HepG2 (cell line): Measurements from ENCODE around the gene KISS1. TPM values are rescaled to one million over a fixed set of nuclear protein-coding genes. Genes with fewer than 3 reads are reported as not detected.

Experiments used
- CEBPG ChIP-seq: IDR thresholded peaks from 2 replicates; pipeline ENCODE4 v1.6.1; 2016
- KLF16 ChIP-seq, 2 experiments: sonication (generic) in 1 of 2; formaldehyde crosslinking in 1 of 2; IDR thresholded peaks; 2 replicates each; pipeline versions ENCODE4 v1.6.1 to v1.8.0; 2016 to 2023; ENCODE audit warnings: missing genetic modification reagents in 2 of 2, missing compliant biosample characterization in 1 of 2
- POLR2AphosphoS5 ChIP-seq: IDR thresholded peaks from 2 replicates; pipeline ENCODE4 v1.6.1; 2012; ENCODE audit warnings: low read depth, low read length
- RARA ChIP-seq: IDR thresholded peaks from 2 replicates; pipeline ENCODE4 v1.6.1; 2016; ENCODE audit warnings: missing genetic modification reagents, missing compliant biosample characterization
- RCOR2 ChIP-seq: IDR thresholded peaks from 2 replicates; pipeline ENCODE4 v1.6.1; 2016; ENCODE audit warnings: missing biosample characterization, missing genetic modification reagents
- SNAI1 ChIP-seq: sonication (generic); formaldehyde crosslinking; IDR thresholded peaks from 2 replicates; pipeline ENCODE4 v1.5.0; 2020; ENCODE audit warnings: mild to moderate bottlenecking, missing genetic modification reagents, borderline replicate concordance
- TCF7 ChIP-seq: sonication (generic); IDR thresholded peaks from 2 replicates; pipeline ENCODE4 v1.6.1; 2016; ENCODE audit warnings: antibody characterized with exemption, low read depth
- U2AF1 ChIP-seq: fragments of 200-400 bp; formaldehyde crosslinking; optimal IDR thresholded peaks from 2 replicates; pipeline ENCODE3; 2017; ENCODE audit warnings: mild to moderate bottlenecking, low read depth, low read length
- ZBTB21 ChIP-seq: sonication (generic); formaldehyde crosslinking; IDR thresholded peaks from 2 replicates; pipeline ENCODE4 v1.4.0; 2020; ENCODE audit warnings: missing genetic modification reagents
- ZNF20 ChIP-seq: sonication (generic); formaldehyde crosslinking; IDR thresholded peaks from 2 replicates; pipeline ENCODE4 v1.4.0; 2020; ENCODE audit warnings: mild to moderate bottlenecking, moderate library complexity, missing genetic modification reagents
- ZNF335 ChIP-seq: sonication (generic); formaldehyde crosslinking; IDR thresholded peaks from 2 replicates; pipeline ENCODE4 v1.4.0; 2020; ENCODE audit warnings: missing genetic modification reagents
- ZNF569 ChIP-seq: sonication (generic); formaldehyde crosslinking; IDR thresholded peaks from 2 replicates; pipeline ENCODE4 v1.5.0; 2020; ENCODE audit warnings: mild to moderate bottlenecking, missing genetic modification reagents, moderate library complexity, borderline replicate concordance
- ZNF766 ChIP-seq: sonication (generic); formaldehyde crosslinking; IDR thresholded peaks from 2 replicates; pipeline ENCODE4 v1.5.0; 2020; ENCODE audit warnings: missing genetic modification reagents, borderline replicate concordance
- polyA plus RNA-seq, 8 experiments: library from polyadenylated mRNA; depleted of rRNA in 3 of 8; stranded (reverse) in 7 of 8; unstranded in 1 of 8; fragments of >200 nt; fragmentation: Illumina TruSeq in 4 of 8; extraction: Trizol in 4 of 8; gene quantifications; 2 replicates each; pipeline versions ENCODE4 v1.2.1 to v1.2.3, GENCODE V29; 2011 to 2016; ENCODE audit warnings: low read depth in 4 of 8, missing spikeins in 1 of 8, mixed read lengths in 1 of 8; ENCODE audit not compliant: insufficient read depth in 1 of 8
- total RNA-seq, 5 experiments: library from RNA; depleted of rRNA; stranded (reverse); fragments of >200 nt; fragmentation: Illumina TruSeq; extraction: Trizol; gene quantifications; 2 replicates each; pipeline ENCODE4 v1.2.3, GENCODE V29; 2016; ENCODE audit warnings: low read depth in 1 of 5
- TF ChIP-seq, protein P1 (sequence below): IDR thresholded peaks from 2 replicates; pipeline ENCODE4 v1.4.0; 2020; ENCODE audit warnings: mild to moderate bottlenecking, missing genetic modification reagents
- TF ChIP-seq, protein P2 (sequence below): sonication (generic); formaldehyde crosslinking; conservative IDR thresholded peaks from 2 replicates; pipeline ENCODE4 v1.4.0; 2020; ENCODE audit warnings: missing genetic modification reagents
- TF ChIP-seq, protein P3 (sequence below): sonication (generic); formaldehyde crosslinking; IDR thresholded peaks from 2 replicates; pipeline ENCODE4 v1.5.1; 2020; ENCODE audit warnings: mild to moderate bottlenecking, missing genetic modification reagents
- TF ChIP-seq, protein P4 (sequence below): sonication (generic); formaldehyde crosslinking; IDR thresholded peaks from 2 replicates; pipeline ENCODE4 v1.8.1; 2023; ENCODE audit warnings: missing genetic modification reagents, inconsistent platforms, borderline replicate concordance
- TF ChIP-seq, protein P5 (sequence below): sonication (generic); formaldehyde crosslinking; IDR thresholded peaks from 2 replicates; pipeline ENCODE4 v1.4.0; 2020; ENCODE audit warnings: missing genetic modification reagents

The KISS1 gene
- total and polyA plus RNA-seq, 2 of the 13 experiments (the other 11 are each of a cell fraction or from before 2014, with no cell fraction given), result 0.24 to 0.80 TPM

DNA sequence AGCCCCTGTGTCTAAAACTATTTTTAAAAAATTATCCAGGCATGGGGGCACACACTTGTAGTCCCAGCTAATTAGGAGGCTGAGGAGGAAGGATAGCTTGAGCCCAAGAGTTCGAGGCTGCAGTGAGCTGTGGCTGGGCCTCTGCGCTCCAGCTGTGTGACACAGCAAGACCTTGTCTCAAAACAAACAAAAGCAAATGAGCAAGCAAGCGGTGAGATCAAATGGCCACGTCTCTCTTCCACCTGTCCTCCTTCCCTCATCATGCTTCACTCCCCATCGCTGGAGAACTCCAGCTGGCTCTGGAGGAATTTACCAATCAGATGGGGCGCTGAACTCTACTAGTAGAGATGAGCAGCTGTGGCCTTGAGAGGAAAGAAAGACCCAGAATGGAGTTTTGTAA, 16.2 kb downstream of the KISS1 start (continued):
- TF ChIP-seq, protein P1, sequence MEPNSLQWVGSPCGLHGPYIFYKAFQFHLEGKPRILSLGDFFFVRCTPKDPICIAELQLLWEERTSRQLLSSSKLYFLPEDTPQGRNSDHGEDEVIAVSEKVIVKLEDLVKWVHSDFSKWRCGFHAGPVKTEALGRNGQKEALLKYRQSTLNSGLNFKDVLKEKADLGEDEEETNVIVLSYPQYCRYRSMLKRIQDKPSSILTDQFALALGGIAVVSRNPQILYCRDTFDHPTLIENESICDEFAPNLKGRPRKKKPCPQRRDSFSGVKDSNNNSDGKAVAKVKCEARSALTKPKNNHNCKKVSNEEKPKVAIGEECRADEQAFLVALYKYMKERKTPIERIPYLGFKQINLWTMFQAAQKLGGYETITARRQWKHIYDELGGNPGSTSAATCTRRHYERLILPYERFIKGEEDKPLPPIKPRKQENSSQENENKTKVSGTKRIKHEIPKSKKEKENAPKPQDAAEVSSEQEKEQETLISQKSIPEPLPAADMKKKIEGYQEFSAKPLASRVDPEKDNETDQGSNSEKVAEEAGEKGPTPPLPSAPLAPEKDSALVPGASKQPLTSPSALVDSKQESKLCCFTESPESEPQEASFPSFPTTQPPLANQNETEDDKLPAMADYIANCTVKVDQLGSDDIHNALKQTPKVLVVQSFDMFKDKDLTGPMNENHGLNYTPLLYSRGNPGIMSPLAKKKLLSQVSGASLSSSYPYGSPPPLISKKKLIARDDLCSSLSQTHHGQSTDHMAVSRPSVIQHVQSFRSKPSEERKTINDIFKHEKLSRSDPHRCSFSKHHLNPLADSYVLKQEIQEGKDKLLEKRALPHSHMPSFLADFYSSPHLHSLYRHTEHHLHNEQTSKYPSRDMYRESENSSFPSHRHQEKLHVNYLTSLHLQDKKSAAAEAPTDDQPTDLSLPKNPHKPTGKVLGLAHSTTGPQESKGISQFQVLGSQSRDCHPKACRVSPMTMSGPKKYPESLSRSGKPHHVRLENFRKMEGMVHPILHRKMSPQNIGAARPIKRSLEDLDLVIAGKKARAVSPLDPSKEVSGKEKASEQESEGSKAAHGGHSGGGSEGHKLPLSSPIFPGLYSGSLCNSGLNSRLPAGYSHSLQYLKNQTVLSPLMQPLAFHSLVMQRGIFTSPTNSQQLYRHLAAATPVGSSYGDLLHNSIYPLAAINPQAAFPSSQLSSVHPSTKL (CRISPR knock-in tag), result 0 out of 2 replicates have a peak, but pooled peaks have one; percentile 24
- TF ChIP-seq U2AF1 (no peak), TCF7 (peak; percentile 81), POLR2AphosphoS5 (no peak), CEBPG (CRISPR knock-in tag) (no peak), RCOR2 (CRISPR knock-in tag) (0 out of 2 replicates have a peak, but pooled peaks have one; percentile 42), ZBTB21 (CRISPR knock-in tag) (no peak), ZNF20 (no peak), ZNF569 (CRISPR knock-in tag) (no peak), RARA (0 out of 2 replicates have a peak, but pooled peaks have one; percentile 15), SNAI1 (CRISPR knock-in tag) (no peak), KLF16 (CRISPR knock-in tag; IDR thresholded peaks at IDR 0.05) (no peak), ZNF335 (CRISPR knock-in tag) (no peak), ZNF766 (CRISPR knock-in tag) (no peak)
- TF ChIP-seq, protein P2, sequence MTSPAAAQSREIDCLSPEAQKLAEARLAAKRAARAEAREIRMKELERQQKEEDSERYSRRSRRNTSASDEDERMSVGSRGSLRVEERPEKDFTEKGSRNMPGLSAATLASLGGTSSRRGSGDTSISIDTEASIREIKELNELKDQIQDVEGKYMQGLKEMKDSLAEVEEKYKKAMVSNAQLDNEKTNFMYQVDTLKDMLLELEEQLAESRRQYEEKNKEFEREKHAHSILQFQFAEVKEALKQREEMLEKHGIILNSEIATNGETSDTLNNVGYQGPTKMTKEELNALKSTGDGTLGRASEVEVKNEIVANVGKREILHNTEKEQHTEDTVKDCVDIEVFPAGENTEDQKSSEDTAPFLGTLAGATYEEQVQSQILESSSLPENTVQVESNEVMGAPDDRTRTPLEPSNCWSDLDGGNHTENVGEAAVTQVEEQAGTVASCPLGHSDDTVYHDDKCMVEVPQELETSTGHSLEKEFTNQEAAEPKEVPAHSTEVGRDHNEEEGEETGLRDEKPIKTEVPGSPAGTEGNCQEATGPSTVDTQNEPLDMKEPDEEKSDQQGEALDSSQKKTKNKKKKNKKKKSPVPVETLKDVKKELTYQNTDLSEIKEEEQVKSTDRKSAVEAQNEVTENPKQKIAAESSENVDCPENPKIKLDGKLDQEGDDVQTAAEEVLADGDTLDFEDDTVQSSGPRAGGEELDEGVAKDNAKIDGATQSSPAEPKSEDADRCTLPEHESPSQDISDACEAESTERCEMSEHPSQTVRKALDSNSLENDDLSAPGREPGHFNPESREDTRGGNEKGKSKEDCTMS (CRISPR knock-in tag), result no peak
- TF ChIP-seq, protein P3, sequence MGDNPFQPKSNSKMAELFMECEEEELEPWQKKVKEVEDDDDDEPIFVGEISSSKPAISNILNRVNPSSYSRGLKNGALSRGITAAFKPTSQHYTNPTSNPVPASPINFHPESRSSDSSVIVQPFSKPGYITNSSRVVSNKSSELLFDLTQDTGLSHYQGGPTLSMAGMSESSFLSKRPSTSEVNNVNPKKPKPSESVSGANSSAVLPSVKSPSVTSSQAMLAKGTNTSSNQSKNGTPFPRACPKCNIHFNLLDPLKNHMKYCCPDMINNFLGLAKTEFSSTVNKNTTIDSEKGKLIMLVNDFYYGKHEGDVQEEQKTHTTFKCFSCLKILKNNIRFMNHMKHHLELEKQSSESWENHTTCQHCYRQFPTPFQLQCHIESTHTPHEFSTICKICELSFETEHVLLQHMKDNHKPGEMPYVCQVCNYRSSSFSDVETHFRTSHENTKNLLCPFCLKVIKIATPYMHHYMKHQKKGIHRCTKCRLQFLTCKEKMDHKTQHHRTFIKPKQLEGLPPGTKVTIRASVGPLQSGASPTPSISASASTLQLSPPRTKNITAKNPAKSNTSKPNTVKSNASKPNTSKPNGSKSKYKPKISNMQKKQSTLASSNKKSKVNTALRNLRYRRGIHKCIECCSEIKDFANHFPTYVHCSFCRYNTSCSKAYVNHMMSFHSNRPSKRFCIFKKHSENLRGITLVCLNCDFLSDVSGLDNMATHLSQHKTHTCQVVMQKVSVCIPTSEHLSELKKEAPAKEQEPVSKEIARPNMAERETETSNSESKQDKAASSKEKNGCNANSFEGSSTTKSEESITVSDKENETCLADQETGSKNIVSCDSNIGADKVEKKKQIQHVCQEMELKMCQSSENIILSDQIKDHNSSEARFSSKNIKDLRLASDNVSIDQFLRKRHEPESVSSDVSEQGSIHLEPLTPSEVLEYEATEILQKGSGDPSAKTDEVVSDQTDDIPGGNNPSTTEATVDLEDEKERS, result no peak
- TF ChIP-seq, protein P4, sequence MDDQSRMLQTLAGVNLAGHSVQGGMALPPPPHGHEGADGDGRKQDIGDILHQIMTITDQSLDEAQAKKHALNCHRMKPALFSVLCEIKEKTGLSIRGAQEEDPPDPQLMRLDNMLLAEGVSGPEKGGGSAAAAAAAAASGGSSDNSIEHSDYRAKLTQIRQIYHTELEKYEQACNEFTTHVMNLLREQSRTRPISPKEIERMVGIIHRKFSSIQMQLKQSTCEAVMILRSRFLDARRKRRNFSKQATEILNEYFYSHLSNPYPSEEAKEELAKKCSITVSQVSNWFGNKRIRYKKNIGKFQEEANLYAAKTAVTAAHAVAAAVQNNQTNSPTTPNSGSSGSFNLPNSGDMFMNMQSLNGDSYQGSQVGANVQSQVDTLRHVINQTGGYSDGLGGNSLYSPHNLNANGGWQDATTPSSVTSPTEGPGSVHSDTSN, result no peak
- TF ChIP-seq, protein P5, sequence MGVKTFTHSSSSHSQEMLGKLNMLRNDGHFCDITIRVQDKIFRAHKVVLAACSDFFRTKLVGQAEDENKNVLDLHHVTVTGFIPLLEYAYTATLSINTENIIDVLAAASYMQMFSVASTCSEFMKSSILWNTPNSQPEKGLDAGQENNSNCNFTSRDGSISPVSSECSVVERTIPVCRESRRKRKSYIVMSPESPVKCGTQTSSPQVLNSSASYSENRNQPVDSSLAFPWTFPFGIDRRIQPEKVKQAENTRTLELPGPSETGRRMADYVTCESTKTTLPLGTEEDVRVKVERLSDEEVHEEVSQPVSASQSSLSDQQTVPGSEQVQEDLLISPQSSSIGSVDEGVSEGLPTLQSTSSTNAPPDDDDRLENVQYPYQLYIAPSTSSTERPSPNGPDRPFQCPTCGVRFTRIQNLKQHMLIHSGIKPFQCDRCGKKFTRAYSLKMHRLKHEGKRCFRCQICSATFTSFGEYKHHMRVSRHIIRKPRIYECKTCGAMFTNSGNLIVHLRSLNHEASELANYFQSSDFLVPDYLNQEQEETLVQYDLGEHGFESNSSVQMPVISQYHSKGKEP (CRISPR knock-in tag), result no peak
